Measurements from ENCODE around the gene SPEN.

DNA sequence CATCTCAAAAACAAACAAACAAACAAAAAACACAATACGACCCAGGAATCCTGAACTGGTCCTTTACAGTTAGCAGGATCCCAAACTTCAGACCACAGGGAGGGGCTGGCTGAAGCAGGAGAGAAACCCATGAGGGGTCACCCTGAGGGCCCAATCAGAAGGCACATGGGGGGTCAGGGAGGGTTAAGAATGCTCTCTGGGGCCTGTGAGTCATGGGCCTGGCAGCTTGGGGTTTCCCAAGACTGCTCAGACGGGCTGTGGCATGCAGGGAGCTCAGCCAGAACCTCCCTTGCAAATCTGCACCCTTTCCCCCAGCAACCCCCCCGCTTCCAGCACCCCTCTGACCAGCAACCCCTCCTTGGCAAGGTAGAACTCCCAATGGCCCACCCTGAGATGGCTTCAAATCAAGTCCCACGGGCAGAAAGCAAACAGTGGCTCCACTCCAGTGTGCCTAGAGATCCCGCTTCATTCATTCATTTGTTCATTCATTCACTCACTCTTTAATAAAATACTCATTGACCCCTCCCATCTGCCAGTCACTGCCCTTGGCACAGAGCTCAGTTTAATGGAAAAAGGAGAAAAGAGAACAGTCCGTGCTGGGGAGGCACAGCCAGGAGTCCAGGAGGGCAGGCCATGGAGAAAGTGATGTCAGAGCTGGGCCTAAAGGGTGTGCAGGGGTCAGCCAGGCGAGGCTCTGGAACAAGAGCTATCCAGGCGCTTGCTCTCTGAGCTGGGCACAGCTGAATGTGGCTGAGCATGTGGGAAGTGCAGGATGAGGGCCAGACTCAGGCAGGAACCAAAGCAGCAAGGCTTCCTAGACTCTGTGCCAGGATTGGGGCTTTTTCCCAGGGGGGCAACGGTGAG is 48.3 kb upstream of the SPEN start:
- TF ChIP-seq, protein P1, sequence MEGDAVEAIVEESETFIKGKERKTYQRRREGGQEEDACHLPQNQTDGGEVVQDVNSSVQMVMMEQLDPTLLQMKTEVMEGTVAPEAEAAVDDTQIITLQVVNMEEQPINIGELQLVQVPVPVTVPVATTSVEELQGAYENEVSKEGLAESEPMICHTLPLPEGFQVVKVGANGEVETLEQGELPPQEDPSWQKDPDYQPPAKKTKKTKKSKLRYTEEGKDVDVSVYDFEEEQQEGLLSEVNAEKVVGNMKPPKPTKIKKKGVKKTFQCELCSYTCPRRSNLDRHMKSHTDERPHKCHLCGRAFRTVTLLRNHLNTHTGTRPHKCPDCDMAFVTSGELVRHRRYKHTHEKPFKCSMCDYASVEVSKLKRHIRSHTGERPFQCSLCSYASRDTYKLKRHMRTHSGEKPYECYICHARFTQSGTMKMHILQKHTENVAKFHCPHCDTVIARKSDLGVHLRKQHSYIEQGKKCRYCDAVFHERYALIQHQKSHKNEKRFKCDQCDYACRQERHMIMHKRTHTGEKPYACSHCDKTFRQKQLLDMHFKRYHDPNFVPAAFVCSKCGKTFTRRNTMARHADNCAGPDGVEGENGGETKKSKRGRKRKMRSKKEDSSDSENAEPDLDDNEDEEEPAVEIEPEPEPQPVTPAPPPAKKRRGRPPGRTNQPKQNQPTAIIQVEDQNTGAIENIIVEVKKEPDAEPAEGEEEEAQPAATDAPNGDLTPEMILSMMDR (CRISPR knock-in tag; IDR thresholded peaks at IDR 0.05) = no peak
- TF ChIP-seq ARNT (IDR thresholded peaks at IDR 0.05) (no peak), POLR2A (IDR thresholded peaks at IDR 0.05; ENCODE audit: insufficient read depth in 1 of 2, low read depth in 2 of 2, low read length in 2 of 2) (no peak), POLR2G (IDR thresholded peaks at IDR 0.05; ENCODE audit: low read depth, low read length) (no peak; the same call in 1 of the 2 replicates), KAT2B (IDR thresholded peaks at IDR 0.05; ENCODE audit: borderline replicate concordance, low read depth, low read length) (no peak), ZFP37 (CRISPR knock-in tag; IDR thresholded peaks at IDR 0.05; ENCODE audit: borderline replicate concordance) (no peak), FOXA1 (IDR thresholded peaks at IDR 0.05) (no peak), FOXA1 (CRISPR knock-in tag; IDR thresholded peaks at IDR 0.05) (no peak), HDAC6 (IDR thresholded peaks at IDR 0.05; ENCODE audit: low read depth, low read length) (no peak), IRX3 (CRISPR knock-in tag; IDR thresholded peaks at IDR 0.05; ENCODE audit: borderline replicate concordance, low read depth) (no peak), ZFP82 (CRISPR knock-in tag; IDR thresholded peaks at IDR 0.05; ENCODE audit: borderline replicate concordance) (0 out of 2 replicates have a peak, but pooled peaks have one; percentile 30), ETV5 (CRISPR knock-in tag; IDR thresholded peaks at IDR 0.05; ENCODE audit: borderline replicate concordance) (no peak), BRCA1 (CRISPR knock-in tag; IDR thresholded peaks at IDR 0.05) (no peak)
- TF ChIP-seq, protein P2, sequence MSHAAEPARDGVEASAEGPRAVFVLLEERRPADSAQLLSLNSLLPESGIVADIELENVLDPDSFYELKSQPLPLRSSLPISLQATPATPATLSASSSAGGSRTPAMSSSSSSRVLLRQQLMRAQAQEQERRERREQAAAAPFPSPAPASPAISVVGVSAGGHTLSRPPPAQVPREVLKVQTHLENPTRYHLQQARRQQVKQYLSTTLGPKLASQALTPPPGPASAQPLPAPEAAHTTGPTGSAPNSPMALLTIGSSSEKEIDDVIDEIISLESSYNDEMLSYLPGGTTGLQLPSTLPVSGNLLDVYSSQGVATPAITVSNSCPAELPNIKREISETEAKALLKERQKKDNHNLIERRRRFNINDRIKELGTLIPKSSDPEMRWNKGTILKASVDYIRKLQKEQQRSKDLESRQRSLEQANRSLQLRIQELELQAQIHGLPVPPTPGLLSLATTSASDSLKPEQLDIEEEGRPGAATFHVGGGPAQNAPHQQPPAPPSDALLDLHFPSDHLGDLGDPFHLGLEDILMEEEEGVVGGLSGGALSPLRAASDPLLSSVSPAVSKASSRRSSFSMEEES (CRISPR knock-in tag; IDR thresholded peaks at IDR 0.05) = no peak
- TF ChIP-seq, protein P3, sequence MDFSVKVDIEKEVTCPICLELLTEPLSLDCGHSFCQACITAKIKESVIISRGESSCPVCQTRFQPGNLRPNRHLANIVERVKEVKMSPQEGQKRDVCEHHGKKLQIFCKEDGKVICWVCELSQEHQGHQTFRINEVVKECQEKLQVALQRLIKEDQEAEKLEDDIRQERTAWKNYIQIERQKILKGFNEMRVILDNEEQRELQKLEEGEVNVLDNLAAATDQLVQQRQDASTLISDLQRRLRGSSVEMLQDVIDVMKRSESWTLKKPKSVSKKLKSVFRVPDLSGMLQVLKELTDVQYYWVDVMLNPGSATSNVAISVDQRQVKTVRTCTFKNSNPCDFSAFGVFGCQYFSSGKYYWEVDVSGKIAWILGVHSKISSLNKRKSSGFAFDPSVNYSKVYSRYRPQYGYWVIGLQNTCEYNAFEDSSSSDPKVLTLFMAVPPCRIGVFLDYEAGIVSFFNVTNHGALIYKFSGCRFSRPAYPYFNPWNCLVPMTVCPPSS (IDR thresholded peaks at IDR 0.05) = no peak
